CD14-positive monocyte (primary cell): ENCODE results near the gene NFATC1. TPM values are rescaled to one million over a fixed set of nuclear protein-coding genes. Genes with fewer than 3 reads are reported as not detected.

Source experiments
- DNase-seq, 3 donors: peaks; one replicate each; pipeline ENCODE4 v3.0.0-alpha.2; 2011 to 2022
- H2AFZ ChIP-seq: 2 replicates; pipeline ENCODE4 v1.6.0; 2012; ENCODE audit warnings: mild to moderate bottlenecking, low read depth, low read length, inconsistent platforms; ENCODE audit not compliant: insufficient read depth, poor library complexity, severe bottlenecking
- H3K27ac ChIP-seq, 2 donors: 1 replicate in 1 of 2; 2 replicates in 1 of 2; pipeline ENCODE4 v1.5.1; 2012 to 2013; ENCODE audit warnings: low read length in 2 of 2, control low read depth in 1 of 2, inconsistent platforms in 1 of 2, low read depth in 1 of 2, mild to moderate bottlenecking in 1 of 2
- H3K27me3 ChIP-seq, 2 donors: one replicate each; pipeline versions ENCODE4 v1.6.0 to v1.6.1; 2011 to 2013; ENCODE audit warnings: low read length in 2 of 2; ENCODE audit not compliant: control insufficient read depth in 2 of 2, insufficient read depth in 2 of 2
- H3K36me3 ChIP-seq, 2 donors: replicated peaks in 1 of 2; 1 replicate in 1 of 2; 2 replicates in 1 of 2; pipeline versions ENCODE4 v1.5.1 to v1.6.1; 2012 to 2013; ENCODE audit warnings: low read length in 2 of 2, control low read depth in 1 of 2, inconsistent platforms in 1 of 2, mild to moderate bottlenecking in 1 of 2; ENCODE audit not compliant: insufficient read depth in 2 of 2, control insufficient read depth in 1 of 2
- H3K4me1 ChIP-seq, 2 donors: 1 replicate in 1 of 2; 2 replicates in 1 of 2; pipeline versions ENCODE4 v1.5.1 to v1.6.1; 2012 to 2013; ENCODE audit warnings: low read length in 2 of 2, control low read depth in 1 of 2, inconsistent platforms in 1 of 2, mild to moderate bottlenecking in 1 of 2, moderate library complexity in 1 of 2; ENCODE audit not compliant: insufficient read depth in 2 of 2, control insufficient read depth in 1 of 2
- H3K4me2 ChIP-seq: replicated peaks from 2 replicates; pipeline ENCODE3; 2012; ENCODE audit warnings: low read length, moderate library complexity, mild to moderate bottlenecking; ENCODE audit not compliant: poor library complexity, severe bottlenecking; ENCODE audit errors: extremely low read depth
- H3K4me3 ChIP-seq, 3 experiments: fragments of 200-600 bp in 1 of 3; sonication (generic) in 1 of 3; replicated peaks in 1 of 3; 1 replicate in 2 of 3; 2 replicates in 1 of 3; pipeline ENCODE4 v1.5.1; 2011 to 2013; ENCODE audit warnings: low read length in 3 of 3, mild to moderate bottlenecking in 3 of 3, control low read depth in 2 of 3, low read depth in 2 of 3, inconsistent platforms in 1 of 3, moderate library complexity in 1 of 3
- H3K79me2 ChIP-seq: 2 replicates; pipeline ENCODE4 v1.6.0; 2012; ENCODE audit warnings: mild to moderate bottlenecking, control low read depth, inconsistent platforms, low read length, moderate library complexity; ENCODE audit not compliant: insufficient read depth
- H3K9ac ChIP-seq: 2 replicates; pipeline ENCODE4 v1.6.0; 2017; ENCODE audit warnings: low read length, mild to moderate bottlenecking; ENCODE audit not compliant: insufficient read depth, poor library complexity, severe bottlenecking
- H3K9me3 ChIP-seq, 2 donors: replicated peaks in 1 of 2; 1 replicate in 1 of 2; 2 replicates in 1 of 2; pipeline versions ENCODE4 v1.5.1 to v1.6.1; 2012 to 2013; ENCODE audit warnings: low read length in 2 of 2, control low read depth in 1 of 2; ENCODE audit not compliant: control insufficient read depth in 1 of 2, insufficient read depth in 1 of 2
- H4K20me1 ChIP-seq: 2 replicates; pipeline ENCODE4 v1.6.0; 2012; ENCODE audit warnings: mild to moderate bottlenecking, low read length, control low read depth, moderate library complexity; ENCODE audit not compliant: insufficient read depth
- H3K27ac Mint-ChIP-seq, 7 donors: one replicate each; pipeline ENCODE4 v1.8.0; 2020; ENCODE audit warnings: mild to moderate bottlenecking in 7 of 7, mixed read lengths in 7 of 7, moderate library complexity in 6 of 7, inconsistent platforms in 2 of 7
- H3K27me3 Mint-ChIP-seq, 3 donors: one replicate each; pipeline ENCODE4 v1.8.0; 2021 to 2022; ENCODE audit warnings: low read depth in 3 of 3, mild to moderate bottlenecking in 3 of 3, mixed read lengths in 3 of 3, moderate library complexity in 3 of 3, inconsistent platforms in 1 of 3
- H3K36me3 Mint-ChIP-seq, 2 donors: one replicate each; pipeline ENCODE4 v1.8.0; 2020; ENCODE audit warnings: mixed read lengths in 2 of 2, inconsistent platforms in 1 of 2, mild to moderate bottlenecking in 1 of 2
- H3K4me1 Mint-ChIP-seq: one replicate; pipeline ENCODE4 v1.8.0; 2020; ENCODE audit warnings: mild to moderate bottlenecking, mixed read lengths
- H3K4me3 Mint-ChIP-seq, 2 donors: one replicate each; pipeline ENCODE4 v1.8.0; 2020; ENCODE audit warnings: mild to moderate bottlenecking in 2 of 2, mixed read lengths in 2 of 2, moderate library complexity in 1 of 2
- H3K9me3 Mint-ChIP-seq, 7 donors: one replicate each; pipeline ENCODE4 v1.8.0; 2020 to 2022; ENCODE audit warnings: mixed read lengths in 7 of 7, mild to moderate bottlenecking in 6 of 7, moderate library complexity in 6 of 7, inconsistent platforms in 2 of 7
- CTCF ChIP-seq: fragments of 200-600 bp; IDR thresholded peaks from one replicate; pipeline ENCODE4 v1.8.0; 2022; ENCODE audit warnings: antibody characterized with exemption, mild to moderate bottlenecking
- WGBS: methylation state at CpG from one replicate; pipeline ENCODE4 v1.1.5; 2013; ENCODE audit warnings: missing lambda C conversion rate; ENCODE audit not compliant: insufficient coverage; 5-methylcytosine and 5-hydroxymethylcytosine counted together
- intact Hi-C, 2 donors: fragments of 100-400 bp; cut with micrococcal nuclease; formaldehyde crosslinking; loops; one replicate each; pipeline versions ENCODE4 v1.15.0 to v1.15.1; 2023
- polyA plus RNA-seq, 3 donors: library from polyadenylated mRNA; depleted of rRNA in 1 of 3; unstranded in 2 of 3; stranded (reverse) in 1 of 3; fragments of 300-500 nt in 2 of 3; fragments of >200 nt in 1 of 3; fragmentation: Illumina TruSeq in 2 of 3; gene quantifications; 1 replicate in 2 of 3; 2 replicates in 1 of 3; pipeline ENCODE4 v1.2.3, GENCODE V29; 2012 to 2021

The NFATC1 gene
- polyA plus RNA-seq, 3 donors, result 7.8 to 10.7 (median 8.3) TPM

DNA sequence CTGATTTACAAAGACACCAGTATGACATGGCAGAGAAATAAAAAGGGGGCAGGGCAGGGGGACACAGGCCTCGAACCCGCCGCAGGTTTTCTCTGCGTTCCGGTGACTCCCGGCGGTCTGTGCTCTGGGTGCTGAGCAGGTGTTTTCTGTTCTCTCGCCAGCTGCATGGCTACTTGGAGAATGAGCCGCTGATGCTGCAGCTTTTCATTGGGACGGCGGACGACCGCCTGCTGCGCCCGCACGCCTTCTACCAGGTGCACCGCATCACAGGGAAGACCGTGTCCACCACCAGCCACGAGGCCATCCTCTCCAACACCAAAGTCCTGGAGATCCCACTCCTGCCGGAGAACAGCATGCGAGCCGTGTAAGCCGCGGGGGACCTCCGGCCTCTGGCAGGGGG is 52.9 kb downstream of the NFATC1 start:
- Histone ChIP-seq H3K27me3 (no peaks in the 10 kb centered on the region), H4K20me1 (peaks cover 54% of the 10 kb centered on the region), H3K4me1 (no peaks in the 10 kb centered on the region), H2AFZ (no peak overlapping the region), H3K4me2 (no peak overlapping the region), H3K79me2 (no peaks in the 10 kb centered on the region), H3K36me3 (peaks cover 54 to 60% of the 10 kb centered on the region in 2 donors), H3K4me3 (no peak overlapping the region), H3K27ac (no peak overlapping the region), H3K9me3 (no peaks in the 10 kb centered on the region), H3K9ac (no peak overlapping the region)
- no peak for TF ChIP-seq CTCF
- intact Hi-C loops, result no loop called here
- Mint-ChIP-seq H3K27me3 (peaks cover 0 to 3% (median 0%) of the 10 kb centered on the region in 3 donors), H3K36me3 (peaks cover 49 to 64% of the 10 kb centered on the region in 2 donors), H3K9me3 (no peaks in the 10 kb centered on the region), H3K4me1 (no peaks in the 10 kb centered on the region), H3K4me3 (no peak overlapping the region), H3K27ac (no peak overlapping the region)
- no peak for DNase-seq
- WGBS, result 97% methylated on average over 19 of the region's 25 CpGs

DNA sequence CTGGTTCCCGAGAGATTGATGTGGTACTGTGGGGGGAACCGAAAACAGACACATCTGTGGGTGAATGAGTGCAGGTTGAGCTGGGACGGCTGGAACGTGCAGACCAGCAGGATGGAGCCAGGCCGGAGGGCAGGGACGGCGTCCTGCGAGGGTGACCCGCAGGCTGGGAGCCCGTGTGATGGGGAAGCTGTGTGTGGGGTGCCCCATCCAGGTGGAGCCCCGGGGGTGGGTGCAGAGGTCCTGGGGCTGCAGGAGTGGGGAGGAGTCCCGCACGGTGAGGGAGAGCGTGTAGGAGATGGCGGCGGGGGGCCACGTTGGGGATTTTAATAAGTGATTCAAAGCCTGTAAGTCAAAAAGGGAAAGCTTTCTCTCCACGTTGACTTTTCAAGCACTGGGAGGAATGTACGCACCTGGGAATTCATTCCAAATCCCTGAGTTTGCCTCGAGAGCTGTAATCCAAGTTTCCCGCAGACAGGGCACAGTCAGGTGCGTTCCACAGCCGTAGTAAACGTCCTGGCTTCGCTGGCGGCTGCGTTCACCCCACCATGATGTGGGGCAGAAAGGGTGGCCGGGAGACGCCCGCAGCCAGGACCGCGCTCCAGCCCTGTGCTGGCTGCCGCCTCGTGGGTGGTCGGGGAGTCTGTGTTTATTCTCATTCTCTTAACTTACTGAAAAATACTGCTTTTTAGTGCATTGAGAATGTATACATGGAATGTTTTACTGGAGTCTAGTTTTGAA is 54.0 kb downstream of the NFATC1 start:
- H3K27ac Mint-ChIP-seq, result no peak overlapping the region
- DNase-seq, result no peak
- Histone ChIP-seq H3K9me3 (no peaks in the 10 kb centered on the region), H3K27me3 (no peaks in the 10 kb centered on the region), H4K20me1 (peaks cover 43% of the 10 kb centered on the region), H3K9ac (no peak overlapping the region), H3K4me3 (no peak overlapping the region), H3K27ac (no peak overlapping the region), H3K36me3 (peaks cover 61 to 67% of the 10 kb centered on the region in 2 donors), H3K4me2 (no peak overlapping the region), H3K4me1 (no peaks in the 10 kb centered on the region), H3K79me2 (no peaks in the 10 kb centered on the region), H2AFZ (no peak overlapping the region)
- peaks cover 0 to 2% (median 0%) of the 10 kb centered on the region in 3 donors for H3K27me3 Mint-ChIP-seq
- no peaks in the 10 kb centered on the region for H3K4me1 Mint-ChIP-seq
- TF ChIP-seq CTCF, result no peak
- H3K36me3 Mint-ChIP-seq, result peaks cover 54 to 70% of the 10 kb centered on the region in 2 donors
- no peak overlapping the region for H3K4me3 Mint-ChIP-seq
- WGBS, result 96% methylated on average over 18 of the region's 35 CpGs
- intact Hi-C loops, result no loop called here
- H3K9me3 Mint-ChIP-seq, result no peaks in the 10 kb centered on the region
